ENCODE results near the gene CEACAM6.

DNA sequence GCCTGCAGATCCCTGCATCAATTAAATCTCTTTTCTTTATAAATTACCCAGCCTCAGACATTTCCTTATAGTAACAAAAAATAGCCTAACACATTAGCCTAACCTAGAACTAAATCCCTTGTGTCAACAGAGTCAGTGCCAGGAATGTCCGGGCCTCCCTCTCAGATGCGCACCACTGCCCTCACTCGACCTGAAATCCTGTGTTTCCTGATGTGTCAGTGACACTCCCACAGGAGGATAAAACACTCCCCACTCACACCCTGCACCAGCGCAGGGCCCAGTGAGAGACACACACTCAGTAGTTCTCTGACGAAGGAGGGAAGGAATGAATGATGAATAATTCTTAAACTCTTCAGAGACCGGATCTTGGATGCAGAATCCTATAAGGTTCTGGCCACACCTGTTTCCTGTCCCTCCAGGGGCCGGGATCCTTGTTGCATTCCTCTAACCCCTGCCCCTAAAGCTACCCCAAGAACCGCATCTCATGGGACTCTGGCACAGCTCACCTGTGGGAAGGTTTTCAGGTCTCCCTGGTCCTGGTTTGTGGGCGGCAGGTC is 44.2 kb downstream of the CEACAM6 start:
- TF ChIP-seq, protein P1, sequence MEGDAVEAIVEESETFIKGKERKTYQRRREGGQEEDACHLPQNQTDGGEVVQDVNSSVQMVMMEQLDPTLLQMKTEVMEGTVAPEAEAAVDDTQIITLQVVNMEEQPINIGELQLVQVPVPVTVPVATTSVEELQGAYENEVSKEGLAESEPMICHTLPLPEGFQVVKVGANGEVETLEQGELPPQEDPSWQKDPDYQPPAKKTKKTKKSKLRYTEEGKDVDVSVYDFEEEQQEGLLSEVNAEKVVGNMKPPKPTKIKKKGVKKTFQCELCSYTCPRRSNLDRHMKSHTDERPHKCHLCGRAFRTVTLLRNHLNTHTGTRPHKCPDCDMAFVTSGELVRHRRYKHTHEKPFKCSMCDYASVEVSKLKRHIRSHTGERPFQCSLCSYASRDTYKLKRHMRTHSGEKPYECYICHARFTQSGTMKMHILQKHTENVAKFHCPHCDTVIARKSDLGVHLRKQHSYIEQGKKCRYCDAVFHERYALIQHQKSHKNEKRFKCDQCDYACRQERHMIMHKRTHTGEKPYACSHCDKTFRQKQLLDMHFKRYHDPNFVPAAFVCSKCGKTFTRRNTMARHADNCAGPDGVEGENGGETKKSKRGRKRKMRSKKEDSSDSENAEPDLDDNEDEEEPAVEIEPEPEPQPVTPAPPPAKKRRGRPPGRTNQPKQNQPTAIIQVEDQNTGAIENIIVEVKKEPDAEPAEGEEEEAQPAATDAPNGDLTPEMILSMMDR (conservative IDR thresholded peaks at IDR 0.05; ENCODE audit: low read depth in 2 of 2), result no peak
- TF ChIP-seq EZH2 (IDR thresholded peaks at IDR 0.05; ENCODE audit: low read depth, unreplicated experiment) (no peak), EZH2phosphoT487 (IDR thresholded peaks at IDR 0.05; ENCODE audit: unreplicated experiment) (no peak), POLR2AphosphoS5 (IDR thresholded peaks at IDR 0.05; ENCODE audit: low read depth) (no peak), CREB1 (CRISPR knock-in tag; IDR thresholded peaks at IDR 0.05; ENCODE audit: low read depth) (no peak), ZNF331 (CRISPR knock-in tag; IDR thresholded peaks at IDR 0.05; ENCODE audit: low read depth) (no peak), ETS1 (IDR thresholded peaks at IDR 0.05) (no peak), STAT1 (IDR thresholded peaks at IDR 0.05; ENCODE audit: unreplicated experiment) (no peak), ZNF114 (CRISPR knock-in tag; IDR thresholded peaks at IDR 0.05) (no peak), JUNB (IDR thresholded peaks at IDR 0.05; ENCODE audit: unreplicated experiment) (no peak)
- TF ChIP-seq, protein P2, sequence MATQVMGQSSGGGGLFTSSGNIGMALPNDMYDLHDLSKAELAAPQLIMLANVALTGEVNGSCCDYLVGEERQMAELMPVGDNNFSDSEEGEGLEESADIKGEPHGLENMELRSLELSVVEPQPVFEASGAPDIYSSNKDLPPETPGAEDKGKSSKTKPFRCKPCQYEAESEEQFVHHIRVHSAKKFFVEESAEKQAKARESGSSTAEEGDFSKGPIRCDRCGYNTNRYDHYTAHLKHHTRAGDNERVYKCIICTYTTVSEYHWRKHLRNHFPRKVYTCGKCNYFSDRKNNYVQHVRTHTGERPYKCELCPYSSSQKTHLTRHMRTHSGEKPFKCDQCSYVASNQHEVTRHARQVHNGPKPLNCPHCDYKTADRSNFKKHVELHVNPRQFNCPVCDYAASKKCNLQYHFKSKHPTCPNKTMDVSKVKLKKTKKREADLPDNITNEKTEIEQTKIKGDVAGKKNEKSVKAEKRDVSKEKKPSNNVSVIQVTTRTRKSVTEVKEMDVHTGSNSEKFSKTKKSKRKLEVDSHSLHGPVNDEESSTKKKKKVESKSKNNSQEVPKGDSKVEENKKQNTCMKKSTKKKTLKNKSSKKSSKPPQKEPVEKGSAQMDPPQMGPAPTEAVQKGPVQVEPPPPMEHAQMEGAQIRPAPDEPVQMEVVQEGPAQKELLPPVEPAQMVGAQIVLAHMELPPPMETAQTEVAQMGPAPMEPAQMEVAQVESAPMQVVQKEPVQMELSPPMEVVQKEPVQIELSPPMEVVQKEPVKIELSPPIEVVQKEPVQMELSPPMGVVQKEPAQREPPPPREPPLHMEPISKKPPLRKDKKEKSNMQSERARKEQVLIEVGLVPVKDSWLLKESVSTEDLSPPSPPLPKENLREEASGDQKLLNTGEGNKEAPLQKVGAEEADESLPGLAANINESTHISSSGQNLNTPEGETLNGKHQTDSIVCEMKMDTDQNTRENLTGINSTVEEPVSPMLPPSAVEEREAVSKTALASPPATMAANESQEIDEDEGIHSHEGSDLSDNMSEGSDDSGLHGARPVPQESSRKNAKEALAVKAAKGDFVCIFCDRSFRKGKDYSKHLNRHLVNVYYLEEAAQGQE (IDR thresholded peaks at IDR 0.05; ENCODE audit: unreplicated experiment), result no peak

All from GM23338 (cell line).